NCI-H128 (cell line): ENCODE measurements around the gene NFIC.
"Not testable (repeated sequence)": the region's sequence is repeated elsewhere in the genome, so short reads cannot be mapped to it uniquely, and the experiment has no call there.

Source experiments
- DNase-seq: peaks from one replicate; lab custom pipeline; 2025; ENCODE audit not compliant: unreplicated experiment; lab: John Stamatoyannopoulos, UW

The NFIC gene

GRCh38 chr19:3336680-3337523 is 29.5 kb upstream of the NFIC start:
- DNase-seq = no peak

GRCh38 chr19:3338541-3339181 is 27.7 kb upstream of the NFIC start:
- no peak for DNase-seq

- DNase-seq = no peak
Observed at GRCh38 chr19:3340340-3340739, 26.0 kb upstream of the NFIC start.

- no peak for DNase-seq
Observed at GRCh38 chr19:3342246-3342645, 24.1 kb upstream of the NFIC start.

GRCh38 chr19:3342962-3343361 is 23.4 kb upstream of the NFIC start:
- not testable (repeated sequence) for DNase-seq

- no peak for DNase-seq
Observed at GRCh38 chr19:3343619-3344502, 22.5 kb upstream of the NFIC start.

- no peak for DNase-seq
Observed at GRCh38 chr19:3344608-3345598, 21.5 kb upstream of the NFIC start.

GRCh38 chr19:3345850-3346460 is 20.4 kb upstream of the NFIC start:
- DNase-seq = no peak

- no peak for DNase-seq
Observed at GRCh38 chr19:3346677-3347353, 19.6 kb upstream of the NFIC start.

- DNase-seq = no peak
Observed at GRCh38 chr19:3348042-3348441, 18.3 kb upstream of the NFIC start.

GRCh38 chr19:3348469-3348868 is 17.9 kb upstream of the NFIC start:
- not testable (repeated sequence) for DNase-seq

GRCh38 chr19:3350014-3350663 is 16.2 kb upstream of the NFIC start:
- DNase-seq = no peak

- no peak for DNase-seq
Observed at GRCh38 chr19:3351702-3352447, 14.5 kb upstream of the NFIC start.

GRCh38 chr19:3353493-3353892 is 12.9 kb upstream of the NFIC start:
- DNase-seq = no peak

- DNase-seq = no peak
Observed at GRCh38 chr19:3356805-3357204, 9.6 kb upstream of the NFIC start.

- DNase-seq = no peak
Observed at GRCh38 chr19:3357271-3357991, 9.0 kb upstream of the NFIC start.

GRCh38 chr19:3357992-3358688 is 8.2 kb upstream of the NFIC start:
- DNase-seq = no peak
